Stimulated activated CD8-positive, alpha-beta memory T cell treated with anti-CD3 and anti-CD28 coated beads, Interleukin-4, amount 100 ng/mL, for 1 hour (primary cell): ENCODE data around the gene RTBDN.
A peak's percentile ranks its signal among the peaks of the same experiment; 100 is the strongest.
"Not testable (repeated sequence)": the region's sequence is repeated elsewhere in the genome, so short reads cannot be mapped to it uniquely, and the experiment has no call there.

ENCODE experiments used
- DNase-seq, 2 donors: peaks; one replicate each; pipeline ENCODE4 v3.0.0-alpha.2; 2020; ENCODE audit warnings: low read depth in 2 of 2, low spot score in 1 of 2

Gene RTBDN

DNA sequence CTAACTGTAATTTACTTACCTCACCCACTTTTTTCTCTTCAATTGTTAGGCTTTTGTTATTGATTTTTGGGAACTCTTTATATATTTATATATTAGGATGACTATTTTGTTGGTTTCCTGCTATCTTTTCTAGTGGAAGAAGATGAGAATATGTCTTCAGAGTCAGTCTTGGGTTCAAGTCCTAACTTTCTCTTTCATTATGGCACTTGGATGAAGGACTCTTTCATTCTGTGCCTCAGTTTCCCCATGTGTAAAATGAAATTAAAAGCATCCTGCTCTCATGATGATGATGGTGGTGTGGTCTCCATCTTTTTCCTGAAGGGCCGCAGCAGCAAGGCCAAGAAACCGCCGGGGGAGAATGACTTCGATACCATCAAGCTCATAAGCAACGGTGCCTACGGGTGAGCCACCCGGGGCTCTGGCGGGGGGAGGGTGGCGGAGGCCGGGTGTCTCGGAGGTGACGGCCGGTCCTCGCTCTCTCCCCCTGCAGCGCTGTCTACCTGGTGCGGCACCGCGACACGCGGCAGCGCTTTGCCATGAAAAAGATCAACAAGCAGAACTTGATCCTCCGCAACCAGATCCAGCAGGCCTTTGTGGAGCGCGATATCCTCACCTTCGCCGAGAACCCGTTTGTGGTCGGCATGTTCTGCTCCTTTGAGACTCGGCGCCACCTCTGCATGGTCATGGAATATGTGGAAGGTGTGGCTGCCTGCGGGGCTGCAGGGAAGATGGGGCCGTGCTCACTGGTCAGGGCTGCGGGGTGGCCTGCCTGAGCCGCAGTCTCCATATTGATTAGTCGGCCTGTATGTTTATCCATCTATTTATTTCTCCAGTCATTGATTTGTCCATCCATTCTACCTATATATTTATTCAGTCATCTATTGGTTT, 23.9 kb upstream of the RTBDN start:
- no peak for DNase-seq

DNA sequence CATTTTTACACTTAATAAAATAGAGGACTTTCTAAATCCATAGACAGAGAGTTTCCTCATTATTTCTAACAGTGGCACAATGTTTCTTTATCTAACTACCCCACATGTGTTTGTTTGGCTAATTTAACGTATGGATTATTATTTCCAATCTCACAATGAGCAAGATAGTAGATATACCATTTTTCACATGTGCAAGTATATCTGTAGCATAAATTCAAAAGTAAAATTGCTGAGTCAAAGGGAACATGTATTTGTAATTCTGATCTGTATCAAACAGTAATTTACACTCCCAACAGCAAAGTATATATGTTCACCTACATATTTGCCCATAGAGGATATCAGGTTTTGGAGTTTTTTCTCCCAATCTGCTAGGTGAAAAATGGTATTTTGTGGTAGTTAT, 22.3 kb upstream of the RTBDN start:
- DNase-seq, result no peak

DNA sequence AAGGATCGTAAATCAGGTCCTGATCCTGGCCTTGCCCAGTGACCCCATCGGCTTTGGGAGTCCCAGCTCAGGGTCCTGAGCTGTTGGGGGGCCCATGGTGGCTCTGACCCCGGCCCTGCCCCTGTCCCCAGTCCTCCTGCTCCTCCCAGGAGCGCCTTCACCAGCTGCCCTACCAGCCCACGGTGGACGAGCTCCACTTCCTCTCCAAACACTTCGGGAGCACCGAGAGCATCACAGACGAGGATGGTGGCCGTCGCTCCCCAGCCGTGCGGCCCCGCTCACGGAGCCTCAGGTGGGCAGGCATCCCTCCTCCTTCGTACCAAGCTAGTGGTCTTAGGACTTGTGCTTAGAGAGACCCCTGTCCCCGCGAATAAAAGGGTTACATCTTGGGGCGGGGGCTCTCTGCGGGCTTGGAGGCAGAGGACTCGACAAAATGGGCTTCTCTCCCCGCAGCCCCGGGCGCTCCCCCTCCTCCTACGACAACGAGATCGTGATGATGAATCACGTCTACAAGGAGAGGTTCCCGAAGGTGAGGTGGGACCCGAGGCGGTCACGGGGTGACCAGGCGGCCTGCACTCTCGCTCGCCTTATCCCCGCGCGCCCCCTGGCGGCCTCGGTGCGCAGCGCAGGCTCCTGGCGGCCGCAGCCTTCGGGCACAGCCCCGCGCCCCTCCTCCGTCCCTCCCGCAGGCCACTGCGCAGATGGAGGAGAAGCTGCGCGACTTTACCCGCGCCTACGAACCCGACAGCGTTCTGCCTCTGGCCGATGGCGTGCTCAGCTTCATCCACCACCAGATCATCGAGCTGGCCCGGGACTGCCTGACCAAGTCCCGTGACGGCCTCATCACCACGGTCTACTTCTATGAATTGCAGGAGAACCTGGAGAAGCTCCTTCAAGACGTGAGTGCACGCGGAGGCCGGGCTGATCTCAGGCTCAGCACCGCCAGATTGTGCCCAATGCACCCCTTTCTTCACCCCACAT, 13.1 kb upstream of the RTBDN start:
- peak; percentile 66 to 68 for DNase-seq

DNA sequence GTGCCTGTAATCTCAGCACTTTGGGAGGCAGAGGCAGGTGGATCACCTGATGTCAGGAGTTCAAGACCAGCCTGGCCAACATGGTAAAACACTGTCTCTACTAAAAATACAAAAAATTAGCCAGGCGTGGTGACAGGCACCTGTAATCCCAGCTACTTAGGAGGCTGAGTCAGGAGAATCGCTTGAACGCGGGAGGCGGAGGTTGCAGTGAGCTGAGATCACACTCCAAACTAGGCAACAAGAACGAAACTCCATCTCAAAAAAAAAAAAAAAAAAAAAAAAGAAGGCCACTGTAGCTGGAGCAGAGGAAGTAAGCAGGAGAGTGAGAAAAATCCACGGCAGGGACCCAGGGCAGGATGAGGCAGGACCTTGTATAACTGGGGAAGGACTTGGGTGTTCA, 12.2 kb upstream of the RTBDN start:
- not testable (repeated sequence) for DNase-seq

DNA sequence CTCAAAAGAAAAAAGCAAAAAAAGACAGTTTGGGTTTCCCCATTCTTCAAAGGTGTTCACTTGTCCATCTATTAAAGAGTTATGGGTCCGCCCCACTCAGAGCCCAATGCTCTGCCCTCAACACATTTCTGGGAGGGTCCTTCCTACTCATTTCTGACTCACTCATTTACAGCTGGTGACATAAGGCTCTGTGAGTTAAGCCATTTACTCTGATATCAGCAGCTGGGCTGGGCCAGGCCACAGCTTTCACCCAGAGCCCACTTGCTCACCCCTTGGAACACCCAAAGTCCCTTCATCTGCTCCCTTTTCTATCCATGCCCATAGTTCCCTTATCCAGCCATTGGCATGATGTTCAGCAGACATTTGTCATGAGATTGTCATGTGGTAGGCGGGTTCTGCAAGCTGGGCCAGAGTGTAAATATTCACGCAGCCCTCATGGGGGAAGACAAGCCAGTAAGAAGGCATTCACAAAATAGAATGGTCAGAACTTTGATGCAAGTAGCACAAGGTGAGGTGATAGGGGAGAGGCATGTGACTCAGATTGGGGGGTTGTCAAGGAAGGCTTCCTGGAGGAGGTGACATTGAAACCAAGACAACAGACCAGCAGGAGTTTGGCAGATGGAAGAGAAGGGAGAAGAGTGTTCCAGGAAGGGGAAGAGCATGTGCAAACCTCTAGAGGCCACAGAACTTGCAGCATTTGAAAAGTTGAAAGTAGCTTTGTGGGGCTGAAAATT, 9.8 kb upstream of the RTBDN start:
- no peak for DNase-seq

DNA sequence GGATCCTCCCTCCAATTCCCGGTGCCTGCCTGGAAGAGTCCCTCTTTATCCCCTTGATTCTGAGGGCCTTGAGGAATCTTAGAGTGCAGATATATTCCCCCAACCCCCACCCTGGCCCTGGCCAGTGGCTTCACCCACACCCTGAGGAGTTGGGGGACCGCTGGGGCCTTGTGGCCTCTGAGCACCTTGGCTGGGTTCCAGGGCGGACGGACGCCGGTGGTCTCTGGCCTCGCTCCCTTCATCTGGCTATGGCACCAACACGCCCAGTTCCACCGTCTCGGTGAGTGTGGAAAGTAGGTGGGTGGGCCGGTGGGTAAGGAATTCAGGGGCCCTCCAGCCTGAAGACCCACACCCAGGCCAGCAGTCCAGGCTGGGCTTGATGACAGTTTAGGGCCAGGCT, 8.9 kb upstream of the RTBDN start:
- DNase-seq, result no peak

DNA sequence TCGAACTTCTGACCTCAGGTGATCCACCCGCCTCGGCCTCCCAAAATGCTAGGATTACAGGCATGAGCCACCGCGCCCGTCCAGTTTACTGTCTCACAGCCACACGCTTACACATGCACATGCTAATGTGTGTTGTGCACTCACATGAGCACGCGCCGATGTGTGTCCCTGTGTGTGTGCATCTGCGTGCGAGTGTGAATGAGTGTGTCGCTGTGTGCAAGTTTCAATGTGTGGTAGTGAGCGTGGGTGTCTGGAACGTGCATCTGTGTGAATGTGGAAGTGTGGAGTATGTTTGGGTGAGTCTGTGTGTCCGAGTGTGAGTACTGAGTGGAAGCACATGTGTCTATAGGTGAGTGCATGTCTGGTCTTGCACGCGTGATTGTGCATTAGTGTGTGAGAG, 8.1 kb upstream of the RTBDN start:
- no peak for DNase-seq

DNA sequence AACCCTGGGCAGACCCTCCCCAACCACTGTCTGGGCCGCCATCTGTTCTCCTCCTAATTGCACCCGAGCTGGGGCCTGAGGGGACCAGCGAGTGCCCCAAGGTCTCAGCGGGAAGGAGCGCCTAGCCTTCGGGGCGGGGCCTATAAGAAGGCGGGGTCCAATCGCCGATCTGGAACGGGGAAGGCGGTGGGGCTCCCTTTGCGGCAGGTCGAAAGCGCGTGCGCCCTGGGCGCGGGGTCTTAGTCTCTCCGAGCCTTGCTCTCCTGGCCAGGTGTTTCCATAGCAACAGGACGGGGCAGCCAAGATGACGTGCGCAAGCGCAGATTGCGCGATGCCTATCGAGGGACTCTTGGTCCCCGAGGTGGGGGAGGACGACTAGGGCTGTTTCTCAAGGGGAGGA, 6.7 kb upstream of the RTBDN start:
- DNase-seq, result no peak

DNA sequence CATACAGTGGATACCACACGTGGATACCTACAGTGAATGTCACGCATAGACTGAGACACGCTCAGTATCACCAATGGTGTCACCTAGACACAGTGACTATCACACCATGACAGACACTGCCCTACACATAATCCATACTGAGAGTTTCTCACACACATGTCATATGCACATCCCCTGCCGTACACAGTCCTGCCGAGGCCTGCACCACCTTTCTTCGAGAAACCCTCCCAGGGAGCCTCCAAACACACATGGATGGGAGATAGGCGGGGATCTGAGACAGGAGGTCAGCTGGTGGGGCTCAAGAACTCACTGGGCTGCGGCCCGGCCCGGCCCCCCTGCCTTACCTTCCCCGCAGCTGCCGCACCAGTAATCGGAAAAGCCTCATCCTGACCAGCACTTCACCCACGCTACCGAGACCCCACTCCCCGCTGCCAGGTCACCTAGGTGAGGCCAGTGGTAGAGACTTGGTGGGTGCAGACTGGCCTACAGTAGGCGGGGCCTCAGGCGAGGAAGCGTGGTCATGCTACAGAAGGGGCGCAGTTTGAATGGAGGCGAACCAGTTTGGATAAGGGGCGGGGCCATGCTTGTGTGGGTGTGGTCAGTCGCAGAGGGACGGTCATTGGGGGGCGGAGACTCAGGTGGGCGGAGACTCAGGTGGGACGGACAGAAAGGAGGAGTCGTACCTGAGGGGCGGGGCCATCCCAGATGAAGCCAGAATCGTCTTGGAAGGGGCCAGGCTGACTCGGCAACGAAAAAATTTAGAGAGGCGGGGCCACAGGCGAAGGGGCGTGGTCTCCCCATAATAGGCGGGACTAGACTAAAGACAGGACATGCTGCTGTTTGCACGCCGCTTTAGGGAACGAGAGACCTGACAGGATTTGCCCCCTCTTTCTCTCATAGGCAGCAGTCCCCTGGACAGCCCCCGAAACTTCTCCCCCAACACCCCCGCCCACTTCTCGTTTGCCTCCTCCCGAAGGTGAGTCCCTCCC, 6.0 kb upstream of the RTBDN start:
- no peak for DNase-seq

DNA sequence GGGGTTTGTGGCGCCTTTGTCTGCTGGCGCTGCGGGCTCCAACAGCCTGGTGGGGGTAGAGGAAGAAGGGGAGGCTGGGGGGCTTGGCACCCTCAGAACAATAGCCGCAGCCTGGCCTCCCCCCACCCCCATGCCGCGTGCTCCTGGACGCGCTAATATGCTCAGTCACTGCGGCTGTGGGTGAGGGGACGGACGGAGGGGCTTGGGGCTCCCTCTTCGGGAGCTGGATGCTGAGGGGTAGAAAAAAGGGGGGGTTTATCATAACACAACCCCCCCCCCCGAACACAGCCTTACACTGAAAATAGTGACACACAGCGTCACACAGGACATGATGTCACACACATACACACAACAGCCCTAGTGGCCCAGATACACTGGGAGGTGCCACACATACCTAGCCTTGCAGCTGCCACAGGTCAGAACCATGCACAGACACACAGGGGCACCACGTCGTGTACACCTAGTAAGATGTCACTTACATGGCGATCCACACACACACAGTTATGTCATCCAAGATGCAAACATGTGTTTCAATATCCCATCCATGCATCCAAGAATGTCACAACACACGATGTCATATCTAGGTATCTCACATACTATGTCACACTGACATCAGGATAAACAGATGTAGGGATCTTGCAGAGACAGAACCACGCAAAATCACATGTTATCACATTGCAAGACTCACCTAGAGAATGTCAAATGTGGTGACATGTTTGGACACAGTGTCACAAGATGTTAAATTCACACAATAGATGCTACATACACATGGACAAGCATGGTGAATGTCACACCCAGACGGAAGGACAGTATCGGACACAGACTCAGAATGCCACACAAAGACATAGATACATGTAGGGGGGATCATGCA, 4.7 kb upstream of the RTBDN start:
- no peak for DNase-seq

DNA sequence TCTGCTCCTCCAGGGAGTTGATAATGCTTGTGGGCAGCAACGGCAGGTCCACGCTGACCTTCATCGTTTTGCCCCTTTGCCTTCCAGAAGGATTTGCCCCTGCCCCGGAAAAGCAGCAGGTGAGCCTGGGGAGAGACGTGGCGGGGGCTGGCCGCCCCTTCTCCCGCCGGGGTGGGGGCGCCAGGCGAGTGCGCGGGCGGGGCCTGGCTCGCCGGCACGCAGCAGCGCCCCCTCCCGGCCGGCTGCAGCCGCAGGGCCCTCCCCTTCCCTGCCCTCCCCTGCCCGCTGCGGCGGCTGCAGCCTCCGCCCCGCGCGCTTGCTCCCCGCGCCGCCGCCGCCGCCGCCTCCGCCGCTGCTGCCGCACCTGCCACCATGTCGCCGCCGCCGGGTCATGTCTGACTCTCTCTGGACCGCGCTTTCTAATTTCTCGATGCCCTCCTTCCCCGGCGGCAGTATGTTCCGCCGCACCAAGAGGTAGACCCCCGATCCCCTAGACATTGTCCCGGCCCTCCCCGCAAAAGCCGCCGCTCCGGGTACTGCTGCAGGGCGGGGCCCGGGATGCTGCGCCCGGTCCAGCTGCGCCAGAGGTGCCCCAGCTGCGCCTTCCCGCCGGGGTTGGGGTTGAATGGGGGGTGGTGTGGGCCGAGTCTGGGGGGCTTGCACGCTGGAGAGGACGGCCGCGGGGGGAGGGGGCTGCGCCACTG, 4.0 kb upstream of the RTBDN start, which contains the start of gene MAST1:
TSS of gene MAST1 (plus strand) at position 334 of the 704 bp plus-strand sequence. CDS start at position 392, 58 bp downstream.
- no peak for DNase-seq

DNA sequence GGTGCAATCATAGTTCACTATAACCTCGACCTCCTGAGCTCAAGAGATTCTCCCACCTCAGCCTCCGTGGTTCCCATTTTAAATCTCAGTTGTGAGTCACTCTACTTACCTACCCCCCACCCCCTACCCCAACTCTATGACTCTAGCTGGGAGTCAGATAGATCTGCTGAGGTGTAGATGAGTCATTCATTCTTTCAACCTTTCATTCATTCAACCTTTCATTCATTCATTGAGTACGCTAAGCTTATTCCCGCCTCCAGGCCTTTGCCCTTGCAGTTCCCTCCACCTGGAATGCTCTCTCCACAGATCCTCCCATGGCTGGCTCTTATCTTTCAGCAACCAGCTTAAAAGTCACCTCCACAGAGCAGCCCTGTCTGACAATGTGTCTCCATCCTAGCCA, 2.8 kb upstream of the RTBDN start:
- DNase-seq, result no peak

DNA sequence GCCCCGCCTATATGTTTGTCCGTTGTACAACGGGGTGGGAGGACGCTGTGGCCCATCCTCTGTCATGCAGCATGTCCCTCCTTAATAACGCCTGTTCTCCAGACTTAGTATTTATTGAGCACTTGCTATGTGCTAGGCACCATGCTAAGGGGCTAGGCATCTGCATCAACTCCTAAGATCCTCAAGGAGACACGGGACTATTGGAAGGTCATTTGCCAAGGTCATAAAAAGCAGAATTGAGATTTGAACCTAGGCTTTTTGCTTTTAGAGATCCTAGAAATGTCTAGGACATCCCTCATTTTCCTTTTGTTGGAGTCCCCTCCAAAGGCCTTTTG, 2.1 kb upstream of the RTBDN start:
- no peak for DNase-seq

DNA sequence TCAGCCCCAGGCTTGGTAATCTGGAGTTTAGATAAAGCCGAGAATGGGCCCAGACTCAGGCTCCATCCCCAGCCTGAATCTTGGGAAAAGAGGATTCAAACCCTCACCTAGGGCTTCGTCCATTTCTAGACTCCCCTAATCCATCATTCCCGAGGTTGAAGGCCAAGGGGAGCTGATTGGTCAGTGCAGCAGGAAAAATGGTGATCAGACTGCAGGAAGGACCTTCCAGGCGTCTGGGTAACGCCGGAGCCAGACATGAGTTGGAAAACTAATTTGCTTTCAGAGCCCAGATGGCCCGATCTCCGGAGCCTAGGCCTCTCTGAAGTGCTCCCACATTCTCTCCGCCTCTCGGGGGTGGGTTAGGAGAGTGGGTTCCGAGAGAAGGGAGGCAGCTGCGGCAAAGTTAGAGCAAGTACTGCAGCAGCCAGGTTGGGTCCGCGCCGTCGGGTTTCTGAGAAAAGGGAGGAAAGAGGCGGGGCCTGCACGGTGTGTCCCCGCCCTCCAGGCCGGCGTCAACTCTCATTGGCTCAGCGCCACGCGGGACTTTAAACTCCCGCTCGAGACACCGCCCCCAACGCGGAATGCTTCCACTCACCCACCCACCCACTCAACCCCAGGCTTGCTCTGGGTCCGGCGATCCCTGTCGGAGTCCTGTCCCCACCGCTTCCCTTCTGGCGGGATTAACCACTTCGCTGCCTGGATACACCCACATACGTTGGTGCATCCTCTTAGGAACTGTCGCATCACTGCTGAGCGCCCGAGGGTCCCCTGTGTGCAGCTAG, 788 bp upstream of the RTBDN start:
- DNase-seq, result no peak

DNA sequence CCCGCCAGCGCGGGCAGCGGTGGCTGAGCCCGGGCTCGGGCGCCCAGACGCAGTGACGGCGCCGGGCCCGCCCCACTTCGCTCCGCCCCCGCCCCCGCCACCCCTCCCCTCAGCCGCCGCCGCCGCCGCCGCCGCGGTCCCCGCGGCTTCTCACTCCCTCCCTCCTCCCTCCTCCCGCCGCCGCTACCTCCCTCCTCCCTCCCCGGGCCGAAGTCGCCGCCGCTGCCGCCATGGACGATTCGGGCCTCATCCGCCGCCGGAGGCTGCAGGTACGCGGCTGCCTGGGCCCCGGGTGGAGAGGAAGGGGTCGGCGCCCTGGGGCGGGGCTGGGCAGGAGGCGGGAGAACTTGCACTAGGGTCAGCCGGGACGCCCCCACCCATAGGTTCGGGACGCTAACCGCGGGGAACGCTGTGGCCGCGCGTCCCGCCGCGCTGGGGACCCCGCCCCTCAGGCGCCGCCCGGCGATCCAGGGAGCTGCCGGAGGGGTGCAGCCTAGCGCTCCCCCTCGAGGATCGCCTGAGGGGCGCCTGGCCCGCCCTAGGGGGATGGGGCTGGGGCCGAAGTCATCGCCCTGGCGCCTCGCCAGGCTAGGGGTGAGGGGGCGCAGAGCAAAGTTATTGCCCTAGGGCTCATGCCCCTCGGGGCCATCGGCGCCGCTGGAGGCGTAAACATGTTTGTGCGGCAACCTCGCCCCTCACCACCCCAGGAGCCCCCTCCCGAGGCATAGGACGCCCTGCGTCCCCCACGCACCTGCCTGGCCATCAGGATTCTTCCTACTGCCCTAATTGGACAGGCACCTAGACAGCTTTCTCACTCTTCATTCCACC, 427 bp downstream of the RTBDN start:
- DNase-seq, result no peak

DNA sequence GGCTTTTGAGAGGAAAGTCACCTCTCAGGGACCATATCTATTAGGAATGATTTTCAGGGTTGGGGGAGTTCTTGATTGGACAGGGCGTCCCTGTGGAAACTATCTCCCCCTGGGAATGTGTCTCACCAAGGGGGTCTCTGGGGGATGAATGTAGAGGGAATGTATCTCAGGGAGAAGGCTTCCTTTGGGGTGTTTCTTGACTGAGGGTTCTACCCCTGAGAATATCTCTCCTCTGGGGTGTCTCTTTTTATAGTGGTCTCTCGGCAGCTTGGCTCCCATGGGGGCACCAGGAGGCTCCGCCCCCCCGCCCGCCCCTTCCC, 1.0 kb downstream of the RTBDN start:
- no peak for DNase-seq

DNA sequence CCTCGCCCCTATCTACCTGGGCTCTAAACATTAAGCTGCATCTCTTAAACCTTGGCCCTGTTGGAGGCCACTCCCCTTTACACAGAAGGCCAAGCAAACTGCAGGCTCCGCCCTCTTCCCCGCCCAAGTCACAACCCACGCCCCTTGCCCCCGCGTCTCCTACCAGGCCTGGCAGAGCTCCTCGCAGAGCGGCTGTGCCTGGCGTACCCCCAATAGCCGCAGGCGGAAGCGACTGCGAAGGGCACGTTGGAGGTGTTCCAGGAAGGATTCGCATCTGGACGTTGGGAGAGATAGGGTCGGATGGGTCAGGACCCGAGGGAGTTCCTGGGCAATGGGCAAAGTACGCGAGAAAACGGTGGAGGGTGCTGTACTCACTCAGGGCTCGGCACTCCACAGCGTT, 5.9 kb downstream of the RTBDN start:
- DNase-seq, result no peak
